ENCODE measurements around the gene TIAM2.

DNA sequence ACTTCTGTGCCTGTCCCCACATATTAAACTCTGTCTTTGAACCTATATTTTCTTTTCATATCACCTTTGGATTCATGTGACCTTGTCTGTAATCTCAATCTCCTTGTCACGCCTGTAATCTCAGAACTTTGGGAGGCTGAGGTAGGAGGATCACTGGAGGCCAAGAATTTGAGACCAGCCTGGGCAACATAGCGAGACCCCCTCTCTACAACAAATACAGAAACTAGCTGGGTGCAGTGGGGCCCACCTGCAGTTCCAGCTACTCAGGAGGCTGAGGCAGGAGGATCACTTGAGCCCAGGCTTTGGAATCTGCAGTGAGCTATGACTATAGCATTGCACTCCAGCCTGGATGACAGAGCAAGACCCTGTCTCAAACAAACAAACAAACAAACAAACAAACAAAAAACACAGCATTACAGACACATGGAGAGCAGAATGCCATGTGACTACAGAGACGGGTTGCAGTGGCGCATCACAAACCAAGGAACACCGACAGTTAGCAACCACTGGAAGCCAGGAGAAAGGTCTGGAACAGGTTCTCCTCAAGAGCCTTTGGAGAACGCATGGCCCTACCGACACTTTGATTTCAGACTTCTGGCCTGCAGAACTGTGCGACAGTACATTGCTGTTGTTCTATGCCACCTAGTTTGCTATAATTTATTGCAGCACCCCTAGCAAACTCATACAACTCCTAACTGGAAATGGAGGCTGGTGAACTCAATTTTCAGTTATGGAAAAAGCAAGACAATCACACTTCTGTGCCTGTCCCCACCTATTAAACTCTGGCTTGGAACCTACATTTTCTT, 14.6 kb upstream of the TIAM2 start:
- TF ChIP-seq, protein P1, sequence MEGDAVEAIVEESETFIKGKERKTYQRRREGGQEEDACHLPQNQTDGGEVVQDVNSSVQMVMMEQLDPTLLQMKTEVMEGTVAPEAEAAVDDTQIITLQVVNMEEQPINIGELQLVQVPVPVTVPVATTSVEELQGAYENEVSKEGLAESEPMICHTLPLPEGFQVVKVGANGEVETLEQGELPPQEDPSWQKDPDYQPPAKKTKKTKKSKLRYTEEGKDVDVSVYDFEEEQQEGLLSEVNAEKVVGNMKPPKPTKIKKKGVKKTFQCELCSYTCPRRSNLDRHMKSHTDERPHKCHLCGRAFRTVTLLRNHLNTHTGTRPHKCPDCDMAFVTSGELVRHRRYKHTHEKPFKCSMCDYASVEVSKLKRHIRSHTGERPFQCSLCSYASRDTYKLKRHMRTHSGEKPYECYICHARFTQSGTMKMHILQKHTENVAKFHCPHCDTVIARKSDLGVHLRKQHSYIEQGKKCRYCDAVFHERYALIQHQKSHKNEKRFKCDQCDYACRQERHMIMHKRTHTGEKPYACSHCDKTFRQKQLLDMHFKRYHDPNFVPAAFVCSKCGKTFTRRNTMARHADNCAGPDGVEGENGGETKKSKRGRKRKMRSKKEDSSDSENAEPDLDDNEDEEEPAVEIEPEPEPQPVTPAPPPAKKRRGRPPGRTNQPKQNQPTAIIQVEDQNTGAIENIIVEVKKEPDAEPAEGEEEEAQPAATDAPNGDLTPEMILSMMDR (IDR thresholded peaks at IDR 0.05), result no peak
- no peak for TF ChIP-seq POLR2A (IDR thresholded peaks at IDR 0.05)

Data from uterus (tissue), 2 donors.